H1 (cell line): ENCODE measurements around the gene TAF6. TPM values are rescaled to one million over a fixed set of nuclear protein-coding genes. Genes with fewer than 3 reads are reported as not detected.

Experiments used
- ASH2L ChIP-seq: fragments of 200-600, 300-600 bp; sonication (generic); IDR thresholded peaks from one replicate; pipeline ENCODE4 v1.7.1; 2017; ENCODE audit warnings: low read length
- CHD1 ChIP-seq: IDR thresholded peaks from 2 replicates; pipeline ENCODE4 v1.6.1; 2012; ENCODE audit warnings: low read depth, low read length, improper control_type of control experiment
- EGR1 ChIP-seq: IDR thresholded peaks from 2 replicates; pipeline ENCODE4 v1.6.1; 2011; ENCODE audit warnings: low read depth, low read length, borderline replicate concordance
- KDM1A ChIP-seq: fragments of 200-600, 300-600 bp; sonication (generic); IDR thresholded peaks from 2 replicates; pipeline ENCODE4 v1.7.1; 2016; ENCODE audit warnings: mild to moderate bottlenecking, low read length, borderline replicate concordance
- MAFK ChIP-seq: IDR thresholded peaks from 2 replicates; pipeline ENCODE4 v1.6.1; 2012; ENCODE audit warnings: low read depth, mild to moderate bottlenecking, improper control_type of control experiment, low read length
- RBBP5 ChIP-seq: IDR thresholded peaks from 2 replicates; pipeline ENCODE4 v1.7.1; 2012; ENCODE audit warnings: low read depth, mild to moderate bottlenecking, inconsistent platforms, low read length, moderate library complexity, borderline replicate concordance
- RXRA ChIP-seq: IDR thresholded peaks from 2 replicates; pipeline ENCODE4 v1.6.1; 2011; ENCODE audit warnings: low read depth, mild to moderate bottlenecking, low read length, moderate library complexity; ENCODE audit not compliant: insufficient read depth
- SP4 ChIP-seq: IDR thresholded peaks from 2 replicates; pipeline ENCODE4 v1.6.1; 2012; ENCODE audit warnings: low read length, inconsistent platforms
- TAF1 ChIP-seq: IDR thresholded peaks from 2 replicates; pipeline ENCODE4 v1.6.1; 2011; ENCODE audit warnings: mild to moderate bottlenecking, low read depth, low read length
- polyA plus RNA-seq, 7 experiments: library from polyadenylated mRNA; depleted of rRNA in 3 of 7; stranded (reverse) in 5 of 7; unstranded in 2 of 7; fragments of >200 nt in 5 of 7; fragments of 200-250 nt in 2 of 7; gene quantifications; 1 replicate in 5 of 7; 2 replicates in 1 of 7; 4 replicates in 1 of 7; pipeline versions ENCODE4 v1.2.1 to v1.2.3, GENCODE V29; 2011 to 2013; ENCODE audit warnings: missing spikeins in 2 of 7, mixed read lengths in 2 of 7
- total RNA-seq: library from RNA; stranded (reverse); fragmentation: NEBNext Ultra II Directional; extraction: Animal tissue kit (Norgen Biotek cat#: 25700); gene quantifications from 2 replicates; pipeline ENCODE4 v1.2.1, GENCODE V29; 2021

TAF6 gene
- total and polyA plus RNA-seq, 2 of the 8 experiments (the other 6 are each of a cell fraction or from before 2014, with no cell fraction given): 66.7 to 101 TPM

GRCh38 chr7:100126931-100127865 is 8.0 kb upstream of the TAF6 start, which contains the start of gene MBLAC1 (continued):
- TF ChIP-seq SP4 (peak; percentile 71; the same call in 1 of the 2 replicates), ASH2L (peak; percentile 69), KDM1A (0 out of 2 replicates have a peak, but pooled peaks have one; percentile 7), TAF1 (peak; percentile 82), EGR1 (no peak), RBBP5 (0 out of 2 replicates have a peak, but pooled peaks have one; percentile 63), MAFK (no peak), RXRA (no peak), CHD1 (peak; percentile 84)
